ENCODE data around the gene RASSF10.

- TF ChIP-seq POLR2A (IDR thresholded peaks at IDR 0.05): no peak
- no peak for TF ChIP-seq CTCF (IDR thresholded peaks at IDR 0.05)
Measured at GRCh38 chr11:13061294-13061990, 52.3 kb downstream of the RASSF10 start.
